ENCODE measurements around the gene NPM1.
"Not testable (repeated sequence)": the region's sequence is repeated elsewhere in the genome, so short reads cannot be mapped to it uniquely, and the experiment has no call there.

The NPM1 gene

GRCh38 chr5:171371326-171371725 lies 16.3 kb upstream of the NPM1 start:
- Histone ChIP-seq H3K27ac (no peak overlapping the region), H3K27me3 (replicated peaks) (no peaks in the 10 kb centered on the region), H3K4me3 (ENCODE audit: low read depth, low read length) (no peak overlapping the region), H3K36me3 (replicated peaks) (no peaks in the 10 kb centered on the region)
- no peak for TF ChIP-seq CTCF (IDR thresholded peaks at IDR 0.05; ENCODE audit: low read depth, low read length, missing control alignments)
- DNase-seq: no peak
- in situ Hi-C loops (cut with HindIII; ENCODE audit: low pct_ligation_motif_present, low sequenced_read_pairs): no loop called here

DNA sequence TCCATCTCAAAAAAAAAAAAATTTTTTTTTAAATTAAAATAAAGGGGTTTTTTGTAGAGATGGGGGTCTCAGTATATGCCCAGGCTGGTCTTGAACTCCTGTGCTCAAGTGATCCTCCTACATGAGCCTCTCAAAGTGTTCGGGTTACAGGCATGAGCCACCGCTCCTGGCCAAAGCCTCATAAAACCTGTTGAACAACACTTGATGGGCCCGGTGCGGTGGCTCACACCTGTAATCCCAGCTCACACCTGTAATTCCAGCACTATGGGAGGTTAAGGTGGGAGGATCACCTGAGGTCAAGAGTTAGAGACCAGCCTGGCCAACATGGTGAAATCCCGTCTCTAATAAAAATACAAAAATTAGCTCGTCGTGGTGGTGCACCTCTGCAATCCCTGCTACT lies 7.7 kb upstream of the NPM1 start:
- TF ChIP-seq CTCF (IDR thresholded peaks at IDR 0.05; ENCODE audit: low read depth, low read length, missing control alignments): no peak
- Histone ChIP-seq H3K27me3 (replicated peaks) (no peaks in the 10 kb centered on the region), H3K36me3 (replicated peaks) (no peaks in the 10 kb centered on the region), H3K4me3 (ENCODE audit: low read depth, low read length) (no peak overlapping the region), H3K27ac (no peak overlapping the region)
- DNase-seq: no peak
- in situ Hi-C loops (cut with HindIII; ENCODE audit: low pct_ligation_motif_present, low sequenced_read_pairs): no loop called here

DNA sequence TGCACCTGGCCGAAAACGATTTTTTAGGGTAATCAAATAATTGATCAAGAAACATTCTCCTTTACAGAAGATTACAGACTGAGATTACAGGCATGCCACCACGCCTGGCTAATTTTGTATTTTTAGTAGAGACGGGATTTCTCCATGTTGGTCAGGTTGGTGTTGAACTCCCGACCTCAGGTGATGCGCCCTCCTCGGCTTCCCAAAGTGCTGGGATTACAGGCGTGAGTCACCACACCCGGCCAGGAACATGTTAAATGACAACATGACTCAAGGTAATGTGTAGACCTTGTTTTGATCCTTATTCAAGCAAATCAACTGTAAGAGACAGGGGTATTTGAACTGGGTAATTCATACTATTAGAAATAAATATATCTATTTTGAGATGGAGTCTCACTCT lies 3.2 kb upstream of the NPM1 start:
- in situ Hi-C loops (cut with HindIII; ENCODE audit: low pct_ligation_motif_present, low sequenced_read_pairs); H3K27ac ChIP-seq; H3K36me3 ChIP-seq (replicated peaks); DNase-seq; H3K27me3 ChIP-seq (replicated peaks); H3K4me3 ChIP-seq (ENCODE audit: low read depth, low read length): not testable (repeated sequence)

DNA sequence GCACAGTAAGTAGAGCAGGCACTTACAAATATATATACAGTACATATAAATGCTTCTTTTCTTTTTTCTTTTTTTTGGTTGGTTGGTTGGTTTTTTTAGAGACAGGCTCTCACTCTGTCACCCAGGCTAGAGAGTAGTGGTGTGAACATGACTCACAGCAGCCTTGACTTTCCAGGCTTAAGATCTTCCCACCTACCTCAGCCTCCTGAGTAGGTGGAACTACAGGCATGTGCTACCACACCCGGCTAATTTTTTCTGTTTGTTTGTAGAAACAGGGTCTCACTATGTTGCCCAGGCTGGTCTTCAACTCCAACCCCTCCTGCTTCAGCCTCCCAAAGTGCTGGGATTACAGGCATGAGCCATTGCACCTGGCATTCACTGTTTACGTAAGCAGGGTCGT lies 2.6 kb upstream of the NPM1 start:
- H3K4me3 ChIP-seq (ENCODE audit: low read depth, low read length); DNase-seq; H3K36me3 ChIP-seq (replicated peaks); in situ Hi-C loops (cut with HindIII; ENCODE audit: low pct_ligation_motif_present, low sequenced_read_pairs); H3K27ac ChIP-seq; H3K27me3 ChIP-seq (replicated peaks): not testable (repeated sequence)

GRCh38 chr5:171386006-171386671 lies 1.5 kb upstream of the NPM1 start:
- TF ChIP-seq CTCF (IDR thresholded peaks at IDR 0.05; ENCODE audit: low read depth, low read length, missing control alignments): no peak

GRCh38 chr5:171386861-171387344 lies 746 bp upstream of the NPM1 start:
- Histone ChIP-seq H3K27ac (peak overlapping the region; percentile 71), H3K4me3 (ENCODE audit: low read depth, low read length) (peak overlapping the region; percentile 98), H3K36me3 (replicated peaks) (peaks cover 22% of the 10 kb centered on the region), H3K27me3 (replicated peaks) (no peaks in the 10 kb centered on the region)
- TF ChIP-seq CTCF (IDR thresholded peaks at IDR 0.05; ENCODE audit: low read depth, low read length, missing control alignments): no peak
- DNase-seq: no peak
- in situ Hi-C loops (cut with HindIII; ENCODE audit: low pct_ligation_motif_present, low sequenced_read_pairs): no loop called here

More at GRCh38 chr5:171386006-171386671, 1.5 kb upstream of the NPM1 start:
- no peak overlapping the region for H3K4me3 ChIP-seq (ENCODE audit: low read depth, low read length)
- no peak for DNase-seq
- no peaks in the 10 kb centered on the region for H3K27me3 ChIP-seq (replicated peaks)
- H3K27ac ChIP-seq: no peak overlapping the region
- in situ Hi-C loops (cut with HindIII; ENCODE audit: low pct_ligation_motif_present, low sequenced_read_pairs): no loop called here
- H3K36me3 ChIP-seq (replicated peaks): peaks cover 14% of the 10 kb centered on the region
